ENCODE measurements around the gene DMTF1.

Gene DMTF1

GRCh38 chr7:87146740-87147386, 5.4 kb upstream of the DMTF1 start:
- no peak overlapping the region for H3K27ac ChIP-seq
- DNase-seq (ENCODE audit: low spot score): no peak
- TF ChIP-seq, protein P1, sequence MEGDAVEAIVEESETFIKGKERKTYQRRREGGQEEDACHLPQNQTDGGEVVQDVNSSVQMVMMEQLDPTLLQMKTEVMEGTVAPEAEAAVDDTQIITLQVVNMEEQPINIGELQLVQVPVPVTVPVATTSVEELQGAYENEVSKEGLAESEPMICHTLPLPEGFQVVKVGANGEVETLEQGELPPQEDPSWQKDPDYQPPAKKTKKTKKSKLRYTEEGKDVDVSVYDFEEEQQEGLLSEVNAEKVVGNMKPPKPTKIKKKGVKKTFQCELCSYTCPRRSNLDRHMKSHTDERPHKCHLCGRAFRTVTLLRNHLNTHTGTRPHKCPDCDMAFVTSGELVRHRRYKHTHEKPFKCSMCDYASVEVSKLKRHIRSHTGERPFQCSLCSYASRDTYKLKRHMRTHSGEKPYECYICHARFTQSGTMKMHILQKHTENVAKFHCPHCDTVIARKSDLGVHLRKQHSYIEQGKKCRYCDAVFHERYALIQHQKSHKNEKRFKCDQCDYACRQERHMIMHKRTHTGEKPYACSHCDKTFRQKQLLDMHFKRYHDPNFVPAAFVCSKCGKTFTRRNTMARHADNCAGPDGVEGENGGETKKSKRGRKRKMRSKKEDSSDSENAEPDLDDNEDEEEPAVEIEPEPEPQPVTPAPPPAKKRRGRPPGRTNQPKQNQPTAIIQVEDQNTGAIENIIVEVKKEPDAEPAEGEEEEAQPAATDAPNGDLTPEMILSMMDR (IDR thresholded peaks at IDR 0.05): no peak

DNA sequence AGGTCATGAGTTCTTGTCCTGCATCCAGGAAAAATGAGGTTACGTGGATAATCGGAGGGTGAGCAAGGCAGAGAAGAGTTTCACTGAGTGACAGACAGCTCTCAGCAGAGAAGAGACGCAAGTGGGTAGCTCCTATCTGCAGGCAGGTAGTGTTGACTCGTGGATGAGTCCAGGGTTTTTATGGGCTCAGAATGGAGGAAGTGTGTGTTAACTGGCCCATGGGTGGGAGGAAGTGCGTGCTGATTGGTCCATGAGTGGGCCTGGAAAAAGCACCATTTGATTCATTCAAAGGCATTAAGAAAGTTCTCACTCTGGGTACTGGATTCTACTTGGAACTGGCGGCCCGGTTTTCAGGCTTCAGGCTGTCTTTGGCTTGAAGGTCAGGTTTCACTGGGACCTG, 4.8 kb upstream of the DMTF1 start:
- no peak for DNase-seq (ENCODE audit: low spot score)
- no peak overlapping the region for H3K27ac ChIP-seq
- TF ChIP-seq, protein P1 (IDR thresholded peaks at IDR 0.05): no peak
- no peak overlapping the region for H3K4me3 ChIP-seq

More at GRCh38 chr7:87146740-87147386, 5.4 kb upstream of the DMTF1 start:
- H3K4me3 ChIP-seq: no peak overlapping the region

DNA sequence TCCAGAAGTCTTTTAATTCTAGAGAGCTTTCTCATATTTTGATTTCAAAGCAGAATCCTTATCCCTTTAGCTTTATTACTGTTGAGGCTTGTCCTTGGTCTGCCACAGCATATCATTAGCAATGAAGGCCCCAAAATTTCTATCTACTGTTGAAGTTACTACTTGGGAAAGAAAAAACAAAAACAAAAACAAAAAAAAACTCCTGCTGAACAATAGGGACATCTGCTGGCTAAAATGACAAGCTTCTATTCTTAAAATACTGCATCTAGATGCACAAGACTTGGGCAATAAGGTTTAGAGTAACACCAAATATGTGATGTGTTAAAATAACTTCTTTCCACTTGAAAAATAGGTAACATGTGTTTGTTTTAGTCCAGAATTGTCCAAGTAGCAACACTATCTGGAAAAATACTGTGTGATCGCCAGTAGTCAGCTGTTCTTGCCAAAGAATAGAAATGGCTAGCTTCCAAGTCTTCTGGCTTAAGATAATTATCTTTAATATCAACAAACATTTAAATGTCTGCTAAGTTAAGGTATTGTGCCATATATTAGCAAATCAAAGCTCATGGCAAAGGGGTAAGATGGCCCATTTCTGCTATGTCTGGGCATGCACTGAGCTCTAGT, 3.8 kb upstream of the DMTF1 start:
- no peak for DNase-seq (ENCODE audit: low spot score)
- TF ChIP-seq, protein P1 (IDR thresholded peaks at IDR 0.05): no peak
- H3K4me3 ChIP-seq: no peak overlapping the region
- no peak overlapping the region for H3K27ac ChIP-seq

DNA sequence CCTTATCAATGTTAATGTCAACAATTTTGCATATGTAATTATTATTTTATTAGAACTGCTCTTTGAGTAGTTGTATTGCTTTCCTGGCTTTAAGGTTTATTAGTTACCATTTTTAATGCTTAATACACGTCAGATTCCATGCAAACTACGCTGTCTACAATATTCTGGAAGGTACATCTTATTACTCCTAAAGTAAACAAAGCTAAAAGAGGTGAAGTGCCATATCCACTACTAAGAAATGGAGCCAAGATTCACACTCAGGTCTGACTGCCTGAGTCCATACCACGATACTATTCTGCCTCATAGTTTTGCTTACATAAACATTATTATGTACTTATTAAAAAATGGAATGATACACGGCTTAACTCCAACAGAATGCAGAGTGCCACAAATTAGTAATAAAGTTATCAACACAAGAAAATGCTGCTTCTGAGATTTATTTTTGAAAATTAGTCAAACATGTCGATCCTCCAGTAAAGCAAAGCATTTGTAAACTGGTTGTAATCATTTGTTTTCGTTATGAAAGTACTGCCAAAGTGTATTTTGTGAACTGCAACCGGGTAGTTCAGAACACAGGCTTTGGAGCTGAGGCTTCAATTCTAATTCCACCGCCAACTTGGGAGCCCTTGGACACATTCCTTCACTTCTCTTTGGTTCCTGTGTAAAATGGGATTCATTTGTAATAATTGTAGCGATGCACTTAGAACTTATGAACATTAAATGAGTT, 1.1 kb upstream of the DMTF1 start:
- no peak for DNase-seq (ENCODE audit: low spot score)
- Histone ChIP-seq H3K27ac (peak overlapping the region; percentile 92 to 99), H3K4me3 (peak overlapping the region; percentile 76)
- TF ChIP-seq, protein P1 (IDR thresholded peaks at IDR 0.05): no peak

DNA sequence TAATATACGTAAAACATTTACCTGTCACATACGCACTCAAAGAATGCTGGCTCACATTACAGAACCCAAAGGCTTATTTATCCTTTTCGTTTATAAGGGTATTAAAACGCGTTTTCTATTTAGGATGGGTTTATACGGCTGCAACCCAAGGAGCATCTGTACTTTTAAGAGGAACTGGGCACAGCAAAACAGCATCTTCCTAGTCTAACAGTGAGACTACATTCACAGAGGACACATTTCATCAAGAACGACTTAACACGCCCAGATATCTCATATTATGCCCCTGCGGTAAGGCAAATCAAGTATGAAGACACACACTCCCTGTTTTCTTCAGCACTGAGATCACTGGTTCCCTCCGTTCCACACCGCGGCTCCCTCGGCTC, 533 bp upstream of the DMTF1 start:
- TF ChIP-seq, protein P1 (IDR thresholded peaks at IDR 0.05): no peak
- peak overlapping the region; percentile 92 to 99 for H3K27ac ChIP-seq
- peak overlapping the region; percentile 76 for H3K4me3 ChIP-seq
- no peak for DNase-seq (ENCODE audit: low spot score)

DNA sequence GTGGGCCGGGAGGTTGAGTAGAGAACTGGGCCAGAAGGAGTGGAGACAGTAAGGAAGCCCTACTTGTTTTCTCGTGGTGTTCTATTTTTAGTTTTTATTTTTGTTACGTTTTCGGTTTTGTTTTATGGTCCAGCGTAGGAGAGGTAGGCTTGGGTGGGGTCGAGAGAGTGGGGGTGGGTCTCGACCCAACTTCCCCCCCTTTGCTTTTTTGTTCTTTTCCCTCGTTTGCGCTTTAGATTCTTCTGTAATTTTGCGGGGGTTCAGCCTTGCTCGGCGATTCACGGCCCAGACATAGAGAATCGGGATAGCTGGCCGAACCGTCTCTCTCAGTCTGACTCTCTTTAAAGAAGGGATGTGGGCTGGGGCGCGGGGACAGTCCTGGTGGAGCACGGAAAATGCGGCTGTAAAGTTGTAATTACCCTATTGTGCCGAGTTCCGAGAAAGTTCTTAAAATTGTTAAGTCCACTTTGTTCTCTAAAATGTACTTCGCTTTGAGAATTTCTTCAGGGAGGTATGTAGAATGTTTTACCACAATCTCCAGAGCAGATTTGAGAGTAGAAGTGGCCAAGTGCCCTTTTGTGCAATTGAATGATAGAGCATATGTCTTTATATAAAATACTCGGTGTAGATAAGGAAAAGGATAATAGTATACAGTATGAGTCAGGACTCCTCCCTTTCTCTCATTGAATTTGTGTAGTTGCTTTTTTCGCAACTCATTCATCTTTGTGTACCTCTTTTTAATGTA, 816 bp downstream of the DMTF1 start:
- H3K27ac ChIP-seq: peak overlapping the region; percentile 92 to 99
- TF ChIP-seq, protein P1 (IDR thresholded peaks at IDR 0.05): no peak
- peak overlapping the region; percentile 76 for H3K4me3 ChIP-seq
- no peak for DNase-seq (ENCODE audit: low spot score)

Data from coronary artery (tissue), 2 donors.